Measurements from ENCODE around the gene PET100. TPM values are rescaled to one million over a fixed set of nuclear protein-coding genes. Genes with fewer than 3 reads are reported as not detected.

PET100 gene
- total RNA-seq, 1 experiment from 2014 or later, result 126 TPM

DNA sequence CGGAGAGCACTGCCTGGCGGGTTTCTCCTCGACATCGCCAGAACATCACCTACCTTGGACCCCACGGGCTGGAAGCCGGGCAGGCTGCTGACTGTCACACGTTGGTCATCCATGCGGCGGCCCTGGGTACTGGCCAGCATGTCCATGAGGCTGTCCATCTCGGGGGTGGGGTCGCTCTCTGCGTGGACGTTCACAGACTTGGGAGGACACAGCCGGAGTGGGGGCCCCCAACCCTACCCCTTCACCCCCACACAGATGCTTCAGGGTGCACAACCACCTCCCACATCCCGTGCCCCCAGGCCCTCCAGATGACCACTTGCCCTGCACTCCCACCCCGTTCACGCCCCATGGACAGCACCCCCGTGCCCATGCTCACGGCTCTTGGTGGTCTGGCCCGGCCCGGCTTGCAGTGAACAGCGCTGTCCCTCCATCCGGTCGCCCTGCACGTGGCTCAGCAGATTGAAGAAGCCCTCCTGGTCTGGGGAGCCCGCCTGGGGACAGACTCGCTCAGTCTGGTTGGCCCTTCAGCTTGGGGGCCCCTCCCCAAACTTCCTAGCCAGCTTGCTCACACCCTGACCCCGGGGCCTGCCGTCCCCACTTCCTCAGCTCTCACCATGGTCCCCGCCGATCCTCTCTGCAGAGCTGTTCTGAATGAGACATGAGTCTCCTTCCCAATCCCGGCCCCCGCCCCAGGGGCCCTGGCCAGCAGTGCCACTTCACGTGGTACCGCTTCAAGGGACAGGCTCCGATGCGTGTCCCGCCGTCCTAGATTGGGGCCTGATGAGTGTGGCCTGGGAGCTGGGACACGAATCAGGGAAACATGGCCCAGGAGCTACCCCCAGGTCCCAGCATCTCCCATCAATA is 3.0 kb downstream of the PET100 start (continued):
- TF ChIP-seq TCF7L2 (IDR thresholded peaks at IDR 0.05; ENCODE audit: borderline replicate concordance, extremely low read depth, insufficient read depth, insufficient read length), result no peak
- no peak for TF ChIP-seq POLR2A (IDR thresholded peaks at IDR 0.05; ENCODE audit: borderline replicate concordance, extremely low read depth, insufficient read depth, insufficient read length)

DNA sequence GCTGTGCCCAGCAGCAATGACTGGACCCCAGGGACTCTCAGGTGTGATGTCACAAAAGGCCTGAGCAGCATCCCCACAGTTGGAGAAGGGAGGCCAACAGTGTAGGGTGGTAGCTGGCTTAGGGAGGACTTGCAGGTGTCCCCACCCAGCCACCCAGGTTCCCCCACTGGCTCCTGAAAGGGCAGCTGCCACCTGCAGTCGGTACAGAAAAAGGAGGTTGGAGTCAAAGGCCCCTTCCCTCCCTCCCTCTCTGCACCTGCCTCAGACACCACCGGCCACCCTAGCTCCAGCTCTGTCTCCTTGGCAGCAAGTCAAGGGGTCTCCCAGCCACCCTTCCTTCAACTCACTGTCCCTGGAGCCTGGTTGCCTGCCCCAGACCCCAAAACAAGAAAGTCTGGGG is 4.1 kb downstream of the PET100 start, which contains the start of gene PCP2:
PCP2 (minus strand) TSS at position 22 of the 400 bp plus-strand sequence. CDS start 262 bp downstream, outside the sequence.
- no peak for ATAC-seq
- TF ChIP-seq FOSL1 (IDR thresholded peaks at IDR 0.05; ENCODE audit: low read depth) (no peak), ZFX (IDR thresholded peaks at IDR 0.05) (no peak), SIN3A (IDR thresholded peaks at IDR 0.05; ENCODE audit: low read depth) (no peak), SRF (IDR thresholded peaks at IDR 0.05; ENCODE audit: low read depth) (no peak), EGR1 (IDR thresholded peaks at IDR 0.05; ENCODE audit: low read depth) (no peak), ELF1 (IDR thresholded peaks at IDR 0.05; ENCODE audit: borderline replicate concordance, low read depth) (no peak), EZH2phosphoT487 (IDR thresholded peaks at IDR 0.05; ENCODE audit: borderline replicate concordance) (no peak), RAD21 (IDR thresholded peaks at IDR 0.05; ENCODE audit: low read depth) (no peak), POLR2AphosphoS5 (IDR thresholded peaks at IDR 0.05; ENCODE audit: low read depth, low read length) (no peak), ZNF274 (IDR thresholded peaks at IDR 0.05; ENCODE audit: low read depth, low read length) (no peak), SP1 (IDR thresholded peaks at IDR 0.05; ENCODE audit: low read depth) (no peak), CEBPB (IDR thresholded peaks at IDR 0.05; ENCODE audit: low read depth) (no peak)
- TF ChIP-seq, protein P1, sequence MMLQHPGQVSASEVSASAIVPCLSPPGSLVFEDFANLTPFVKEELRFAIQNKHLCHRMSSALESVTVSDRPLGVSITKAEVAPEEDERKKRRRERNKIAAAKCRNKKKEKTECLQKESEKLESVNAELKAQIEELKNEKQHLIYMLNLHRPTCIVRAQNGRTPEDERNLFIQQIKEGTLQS (IDR thresholded peaks at IDR 0.05), result no peak
- TF ChIP-seq, protein P2, sequence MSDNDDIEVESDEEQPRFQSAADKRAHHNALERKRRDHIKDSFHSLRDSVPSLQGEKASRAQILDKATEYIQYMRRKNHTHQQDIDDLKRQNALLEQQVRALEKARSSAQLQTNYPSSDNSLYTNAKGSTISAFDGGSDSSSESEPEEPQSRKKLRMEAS (IDR thresholded peaks at IDR 0.05), result no peak
- TF ChIP-seq, protein P3, sequence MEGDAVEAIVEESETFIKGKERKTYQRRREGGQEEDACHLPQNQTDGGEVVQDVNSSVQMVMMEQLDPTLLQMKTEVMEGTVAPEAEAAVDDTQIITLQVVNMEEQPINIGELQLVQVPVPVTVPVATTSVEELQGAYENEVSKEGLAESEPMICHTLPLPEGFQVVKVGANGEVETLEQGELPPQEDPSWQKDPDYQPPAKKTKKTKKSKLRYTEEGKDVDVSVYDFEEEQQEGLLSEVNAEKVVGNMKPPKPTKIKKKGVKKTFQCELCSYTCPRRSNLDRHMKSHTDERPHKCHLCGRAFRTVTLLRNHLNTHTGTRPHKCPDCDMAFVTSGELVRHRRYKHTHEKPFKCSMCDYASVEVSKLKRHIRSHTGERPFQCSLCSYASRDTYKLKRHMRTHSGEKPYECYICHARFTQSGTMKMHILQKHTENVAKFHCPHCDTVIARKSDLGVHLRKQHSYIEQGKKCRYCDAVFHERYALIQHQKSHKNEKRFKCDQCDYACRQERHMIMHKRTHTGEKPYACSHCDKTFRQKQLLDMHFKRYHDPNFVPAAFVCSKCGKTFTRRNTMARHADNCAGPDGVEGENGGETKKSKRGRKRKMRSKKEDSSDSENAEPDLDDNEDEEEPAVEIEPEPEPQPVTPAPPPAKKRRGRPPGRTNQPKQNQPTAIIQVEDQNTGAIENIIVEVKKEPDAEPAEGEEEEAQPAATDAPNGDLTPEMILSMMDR (IDR thresholded peaks at IDR 0.05 in 2 of 3, conservative IDR thresholded peaks at IDR 0.05 in 1 of 3; ENCODE audit: borderline replicate concordance in 1 of 3, insufficient read depth in 1 of 3, low read depth in 2 of 3, low read length in 2 of 3), result no peak
- Histone ChIP-seq H4K20me1 (ENCODE audit: insufficient read depth) (no peaks in the 10 kb centered on the region), H3K4me2 (ENCODE audit: low read length) (no peak within 1 kb of the TSS), H3K27ac (ENCODE audit: low read depth, low read length) (no peak within 1 kb of the TSS), H3K27me3 (ENCODE audit: insufficient read depth, low read length) (no peaks in the 10 kb centered on the region), H3K9me2 (ENCODE audit: insufficient read depth) (no peaks in the 10 kb centered on the region), H3K4me1 (ENCODE audit: control insufficient read depth in 1 of 2, insufficient read depth in 2 of 2, low read length in 2 of 2) (peaks cover 10 to 22% of the 10 kb centered on the region in 2 experiments; a peak in 3 of 4 replicates), H2AFZ (ENCODE audit: low read depth, low read length, poor library complexity, severe bottlenecking) (no peak within 1 kb of the TSS), H3K9me3 (ENCODE audit: control insufficient read depth in 1 of 2, insufficient read depth in 1 of 2, low read depth in 1 of 2, low read length in 2 of 2) (no peaks in the 10 kb centered on the region), H3K4me3 (replicated peaks in 1 of 2; ENCODE audit: low read depth in 1 of 2, low read length in 2 of 2) (no peak within 1 kb of the TSS), H3K36me3 (ENCODE audit: control insufficient read depth in 1 of 2, insufficient read depth in 2 of 2, low read length in 2 of 2) (no peaks in the 10 kb centered on the region; a peak in 1 of 4 replicates), H3K9ac (ENCODE audit: low read length) (no peak within 1 kb of the TSS), H3K79me2 (ENCODE audit: insufficient read depth, low read length) (peaks cover 48% of the 10 kb centered on the region)
- ChIA-PET POLR2A (interaction anchor here (2.2 kb wide), 1 partner anchor 28 kb away, joined by 4 read pairs; no protein-coding TSS in a partner anchor), CTCF (no interaction called here), RAD21 (ENCODE audit: low non-redundant PET in 1 of 2, low total read pairs in 2 of 2, uncharacterized antibody in 2 of 2, unreplicated experiment in 2 of 2) (no interaction called here)
- intact Hi-C loops (cut with micrococcal nuclease), result no loop called here
- no peak for DNase-seq (ENCODE audit: low read depth, low spot score)
- BruUV-seq (replicated peaks), result no TSS peak
